GM12864 (cell line): ENCODE measurements around the gene C19orf67.

Experiments
- DNase-seq: peaks from one replicate; pipeline ENCODE4 v3.0.0-alpha.2; 2011; ENCODE audit warnings: low read depth
- H3K4me3 ChIP-seq: 2 replicates; pipeline ENCODE4 v1.5.1; 2011; ENCODE audit warnings: mild to moderate bottlenecking, low read depth, low read length, control low read depth
- TF ChIP-seq, protein P1 (sequence below): IDR thresholded peaks from 2 replicates; pipeline ENCODE4 v1.5.1; 2011; ENCODE audit warnings: low read depth, mild to moderate bottlenecking, moderate library complexity, low read length, control low read depth, inconsistent platforms; ENCODE audit errors: missing control alignments

The C19orf67 gene

DNA sequence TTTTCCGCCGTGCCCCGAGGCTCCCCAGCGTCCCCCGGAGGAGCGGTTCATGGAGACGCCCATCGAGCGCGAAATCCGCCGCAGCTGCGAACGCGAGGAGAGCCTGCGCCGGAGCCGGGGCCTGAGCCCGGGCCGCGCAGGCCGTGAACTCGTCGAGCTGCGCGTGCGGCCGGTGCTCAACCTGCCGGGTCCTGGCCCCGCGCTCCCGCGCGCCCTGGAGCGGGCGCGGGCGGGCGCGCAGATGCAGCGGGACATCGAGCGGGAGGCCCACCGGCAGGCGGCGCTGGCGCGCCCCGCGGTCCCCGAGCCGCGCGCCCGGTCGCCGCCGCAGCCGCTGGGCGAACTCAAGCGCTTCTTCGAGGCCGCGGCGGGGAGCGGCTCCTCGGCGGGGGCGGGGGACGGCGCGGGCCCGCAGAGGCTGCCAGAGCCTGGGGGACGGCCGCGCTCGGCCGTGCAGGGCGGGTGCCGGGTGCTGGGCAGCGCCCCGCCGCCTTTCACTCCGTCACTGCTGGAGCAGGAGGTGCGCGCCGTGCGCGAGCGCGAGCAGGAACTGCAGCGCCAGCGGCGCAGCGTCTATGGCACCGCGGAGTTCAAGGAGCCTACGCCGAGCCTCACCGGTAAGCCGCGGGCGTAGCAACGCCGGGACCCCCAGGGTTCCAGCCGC lies 12.2 kb downstream of the C19orf67 start:
- DNase-seq, result no peak
- TF ChIP-seq, protein P1, sequence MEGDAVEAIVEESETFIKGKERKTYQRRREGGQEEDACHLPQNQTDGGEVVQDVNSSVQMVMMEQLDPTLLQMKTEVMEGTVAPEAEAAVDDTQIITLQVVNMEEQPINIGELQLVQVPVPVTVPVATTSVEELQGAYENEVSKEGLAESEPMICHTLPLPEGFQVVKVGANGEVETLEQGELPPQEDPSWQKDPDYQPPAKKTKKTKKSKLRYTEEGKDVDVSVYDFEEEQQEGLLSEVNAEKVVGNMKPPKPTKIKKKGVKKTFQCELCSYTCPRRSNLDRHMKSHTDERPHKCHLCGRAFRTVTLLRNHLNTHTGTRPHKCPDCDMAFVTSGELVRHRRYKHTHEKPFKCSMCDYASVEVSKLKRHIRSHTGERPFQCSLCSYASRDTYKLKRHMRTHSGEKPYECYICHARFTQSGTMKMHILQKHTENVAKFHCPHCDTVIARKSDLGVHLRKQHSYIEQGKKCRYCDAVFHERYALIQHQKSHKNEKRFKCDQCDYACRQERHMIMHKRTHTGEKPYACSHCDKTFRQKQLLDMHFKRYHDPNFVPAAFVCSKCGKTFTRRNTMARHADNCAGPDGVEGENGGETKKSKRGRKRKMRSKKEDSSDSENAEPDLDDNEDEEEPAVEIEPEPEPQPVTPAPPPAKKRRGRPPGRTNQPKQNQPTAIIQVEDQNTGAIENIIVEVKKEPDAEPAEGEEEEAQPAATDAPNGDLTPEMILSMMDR, result peak; percentile 68
- peak overlapping the region; percentile 64 for H3K4me3 ChIP-seq

DNA sequence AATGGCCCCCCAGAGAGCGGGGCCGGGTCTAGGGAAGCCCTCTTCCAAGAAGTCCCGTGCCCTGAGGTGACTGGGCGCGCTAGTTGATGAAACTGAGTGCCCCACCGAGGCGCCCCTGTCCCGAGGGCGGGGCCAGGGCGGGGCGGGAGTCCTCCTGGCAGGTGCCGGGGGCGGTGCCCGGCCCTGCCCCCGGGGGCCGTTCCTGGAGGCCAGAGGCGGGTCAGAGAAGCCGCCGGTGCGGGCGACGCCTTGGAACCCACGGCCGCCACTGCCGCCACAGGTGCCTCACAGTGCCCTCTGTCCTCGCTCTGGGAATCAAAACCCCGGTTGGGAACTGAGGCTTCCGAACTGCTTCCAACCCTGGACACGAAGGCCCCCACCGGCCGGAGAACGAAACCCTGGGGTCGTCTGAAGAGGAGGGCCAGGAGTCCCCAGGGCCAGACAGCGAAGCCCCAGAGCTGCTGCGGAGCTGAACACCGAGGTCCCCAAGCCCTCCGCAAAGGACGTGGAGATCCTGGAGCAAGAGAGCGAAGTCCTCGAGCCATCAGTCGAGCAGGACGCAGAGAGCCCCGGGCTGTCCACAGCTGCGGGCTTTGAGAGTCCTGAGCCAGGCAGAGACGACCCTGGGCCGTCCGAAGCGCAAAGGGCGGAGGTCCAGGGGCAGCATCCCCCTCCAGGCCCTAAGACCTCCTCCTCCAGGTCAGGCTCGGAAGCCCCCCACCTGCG lies 12.9 kb downstream of the C19orf67 start, which contains the start of gene MISP3:
Gene MISP3, plus strand, starts transcription at position 252 of the 726 bp plus-strand sequence. CDS start 524 bp downstream, outside the sequence.
- peak within 1 kb of the TSS; percentile 64 for H3K4me3 ChIP-seq
- TF ChIP-seq, protein P1, result no peak
- DNase-seq, result no peak

DNA sequence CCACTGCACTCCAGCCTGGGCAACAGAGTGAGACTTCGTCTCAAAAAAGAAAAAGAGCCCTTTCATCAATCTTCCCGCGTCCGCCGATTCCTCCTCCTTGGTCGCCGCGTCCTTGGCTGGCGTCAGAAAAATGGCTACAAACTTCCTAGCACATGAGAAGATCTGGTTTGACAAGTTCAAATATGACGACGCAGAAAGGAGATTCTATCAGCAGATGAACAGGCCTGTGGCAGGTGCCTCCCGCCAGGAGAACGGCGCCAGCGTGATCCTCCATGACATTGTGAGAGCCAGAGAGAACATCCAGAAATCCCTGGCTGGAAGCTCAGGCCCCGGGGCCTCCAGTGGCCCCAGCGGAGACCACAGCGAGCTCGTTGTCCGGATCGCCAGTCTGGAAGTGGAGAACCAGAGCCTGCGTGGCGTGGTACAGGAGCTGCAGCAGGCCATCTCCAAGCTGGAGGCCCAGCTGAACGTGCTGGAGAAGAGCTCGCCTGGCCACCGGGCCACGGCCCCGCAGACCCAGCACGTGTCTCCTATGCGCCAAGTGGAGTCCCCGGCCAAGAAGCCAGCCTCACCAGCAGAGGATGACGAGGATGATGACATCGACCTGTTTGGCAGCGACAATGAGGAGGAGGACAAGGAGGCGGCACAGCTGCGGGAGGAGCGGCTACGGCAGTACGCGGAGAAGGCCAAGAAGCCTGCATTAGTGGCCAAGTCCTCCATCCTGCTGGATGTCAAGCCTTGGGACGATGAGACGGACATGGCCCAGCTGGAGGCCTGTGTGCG lies 15.1 kb downstream of the C19orf67 start:
- TF ChIP-seq, protein P1, result no peak
- DNase-seq, result no peak
- no peak overlapping the region for H3K4me3 ChIP-seq

DNA sequence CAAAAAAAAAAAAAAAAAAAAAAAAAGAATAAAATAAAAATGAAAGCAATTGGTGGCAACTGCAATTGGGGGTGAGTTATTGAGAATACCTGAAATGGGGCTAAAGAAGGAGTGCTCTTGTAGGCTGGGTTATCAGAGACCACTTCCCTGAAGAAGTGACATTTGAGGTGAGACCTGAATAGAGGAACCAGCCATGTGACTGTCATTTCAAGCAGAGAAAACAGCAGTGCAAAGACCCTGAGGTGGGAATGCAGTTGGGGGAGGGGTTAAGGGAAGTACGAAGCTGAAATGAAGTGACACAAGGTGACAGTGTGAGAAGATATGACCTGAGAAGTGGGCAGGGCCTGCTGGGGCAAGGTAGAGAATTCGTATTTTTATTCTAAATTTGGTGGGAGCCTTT lies 19.4 kb downstream of the C19orf67 start:
- no peak overlapping the region for H3K4me3 ChIP-seq
- no peak for DNase-seq
- TF ChIP-seq, protein P1, result no peak

DNA sequence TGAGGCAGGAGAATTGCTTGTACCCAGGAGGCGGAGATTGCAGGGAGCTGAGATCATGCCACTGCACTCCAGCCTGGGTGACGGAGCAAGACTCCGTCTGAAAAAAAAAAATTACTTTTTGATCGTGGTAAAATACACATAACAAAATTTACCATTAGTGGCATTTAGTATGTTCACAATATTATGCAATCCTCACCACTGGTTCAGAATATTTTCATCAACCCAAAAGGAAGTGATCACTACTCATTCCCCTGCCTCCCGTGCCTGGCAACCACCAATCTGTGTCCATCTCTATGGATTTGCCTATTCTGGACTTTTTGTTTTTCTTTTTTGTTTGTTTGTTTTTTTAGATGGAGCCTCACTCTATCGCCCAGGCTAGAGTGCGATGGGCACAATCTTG lies 22.5 kb downstream of the C19orf67 start:
- no peak for DNase-seq
- TF ChIP-seq, protein P1, result no peak
- H3K4me3 ChIP-seq, result no peak overlapping the region

DNA sequence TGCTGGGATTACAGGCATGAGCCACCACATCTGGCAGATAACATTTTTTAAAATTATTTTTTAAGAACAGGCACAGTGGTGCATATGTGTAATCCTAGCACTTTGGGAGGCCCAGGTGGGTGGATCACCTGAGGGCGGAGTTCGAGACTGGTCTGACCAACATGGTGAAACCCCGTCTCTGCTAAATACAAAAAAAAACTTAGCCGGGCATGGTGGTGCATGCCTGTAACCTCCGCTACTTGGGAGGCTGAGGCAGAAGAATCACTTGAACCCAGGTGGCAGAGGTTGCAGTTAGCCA lies 23.1 kb downstream of the C19orf67 start:
- DNase-seq, result no peak
- no peak overlapping the region for H3K4me3 ChIP-seq
- TF ChIP-seq, protein P1, result no peak
